B cell (primary cell): ENCODE results near the gene ACKR1. TPM values are rescaled to one million over a fixed set of nuclear protein-coding genes. Genes with fewer than 3 reads are reported as not detected.
A peak's percentile ranks its signal among the peaks of the same experiment; 100 is the strongest.

Experiments
- ATAC-seq: fragments of 200-7000 bp; cut with Tn5 transposase; one replicate; pipeline ENCODE4 v1.10.0; 2021; ENCODE audit warnings: low read depth, mild to moderate bottlenecking, moderate number of reproducible peaks, moderate library complexity
- CTCF ChIA-PET: fragments of 350-600 bp; sonication (Branson Sonifier 250); formaldehyde crosslinking; loops from one replicate; lab custom pipeline; 2021; ENCODE audit warnings: antibody characterized with exemption, inconsistent platforms; lab: Charles Lee
- POLR2A ChIA-PET: fragments of 350-600 bp; sonication (Branson Sonifier 250); formaldehyde crosslinking; loops from one replicate; lab custom pipeline; 2021; ENCODE audit warnings: antibody characterized with exemption; lab: Charles Lee
- DNase-seq: peaks from one replicate; pipeline ENCODE4 v3.0.0; 2013
- H2AFZ ChIP-seq: 2 replicates; pipeline ENCODE4 v1.6.1; 2012; ENCODE audit warnings: mild to moderate bottlenecking, low read depth, low read length; ENCODE audit not compliant: insufficient read depth, poor library complexity, severe bottlenecking
- H3K27ac ChIP-seq, 2 donors: 1 replicate in 1 of 2; 2 replicates in 1 of 2; pipeline ENCODE4 v1.5.1; 2012 to 2013; ENCODE audit warnings: low read length in 2 of 2, mild to moderate bottlenecking in 2 of 2, moderate library complexity in 1 of 2
- H3K27me3 ChIP-seq, 4 experiments: fragments of 200-600 bp in 1 of 4; sonication (generic) in 1 of 4; replicated peaks in 1 of 4; 1 replicate in 2 of 4; 2 replicates in 2 of 4; pipeline versions ENCODE4 v1.6.1 to v1.7.0; 2013 to 2016; ENCODE audit warnings: low read length in 3 of 4, mild to moderate bottlenecking in 2 of 4, mixed read lengths in 1 of 4, moderate library complexity in 1 of 4; ENCODE audit not compliant: insufficient read depth in 4 of 4, control insufficient read depth in 3 of 4; ENCODE audit errors: control extremely low read depth in 1 of 4
- H3K36me3 ChIP-seq, 2 experiments: replicated peaks in 1 of 2; 1 replicate in 1 of 2; 2 replicates in 1 of 2; pipeline versions ENCODE4 v1.6.1 to v1.7.1; 2013; ENCODE audit warnings: low read length in 1 of 2; ENCODE audit not compliant: insufficient read depth in 2 of 2, control insufficient read depth in 1 of 2; ENCODE audit errors: control extremely low read depth in 1 of 2, extremely low read depth in 1 of 2
- H3K4me1 ChIP-seq, 2 donors: fragments of 200-600 bp in 1 of 2; sonication (generic) in 1 of 2; 1 replicate in 1 of 2; 2 replicates in 1 of 2; pipeline versions ENCODE4 v1.5.1 to v1.6.1; 2013 to 2017; ENCODE audit warnings: low read length in 2 of 2; ENCODE audit not compliant: control insufficient read depth in 2 of 2, insufficient read depth in 2 of 2
- H3K4me2 ChIP-seq: replicated peaks from 2 replicates; pipeline ENCODE3; 2012; ENCODE audit warnings: mild to moderate bottlenecking, low read depth, low read length; ENCODE audit not compliant: poor library complexity, severe bottlenecking
- H3K4me3 ChIP-seq, 5 experiments: fragments of 200-600 bp in 1 of 5; sonication (generic) in 1 of 5; 1 replicate in 3 of 5; 2 replicates in 2 of 5; pipeline versions ENCODE4 v1.5.1 to v1.7.0; 2011 to 2016; ENCODE audit warnings: low read length in 4 of 5, mild to moderate bottlenecking in 4 of 5, low read depth in 2 of 5, control low read depth in 1 of 5, moderate library complexity in 1 of 5; ENCODE audit not compliant: insufficient read depth in 1 of 5; ENCODE audit errors: control extremely low read depth in 1 of 5, extremely low read depth in 1 of 5
- H3K79me2 ChIP-seq: fragments of 200-600 bp; sonication (generic); one replicate; pipeline ENCODE4 v1.6.0; 2016; ENCODE audit warnings: low read length; ENCODE audit not compliant: control insufficient read depth, insufficient read depth
- H3K9ac ChIP-seq: fragments of 200-600 bp; sonication (generic); 2 replicates; pipeline ENCODE4 v1.6.1; 2017; ENCODE audit warnings: mild to moderate bottlenecking, low read length, moderate library complexity
- H3K9me3 ChIP-seq, 3 donors: one replicate each; pipeline versions ENCODE4 v1.6.1 to v1.7.1; 2013; ENCODE audit warnings: low read length in 2 of 3; ENCODE audit not compliant: control insufficient read depth in 2 of 3, insufficient read depth in 1 of 3; ENCODE audit errors: control extremely low read depth in 1 of 3
- H4K20me1 ChIP-seq: 2 replicates; pipeline ENCODE4 v1.6.0; 2012; ENCODE audit warnings: mild to moderate bottlenecking, low read length; ENCODE audit not compliant: insufficient read depth, control insufficient read depth, poor library complexity, severe bottlenecking
- H3K27ac Mint-ChIP-seq: one replicate; pipeline ENCODE4 v1.8.0; 2021; ENCODE audit warnings: mixed read lengths
- H3K27me3 Mint-ChIP-seq: one replicate; pipeline ENCODE4 v1.8.0; 2021; ENCODE audit warnings: mixed read lengths
- H3K4me1 Mint-ChIP-seq: one replicate; pipeline ENCODE4 v1.8.0; 2021; ENCODE audit warnings: mixed read lengths
- H3K4me3 Mint-ChIP-seq: one replicate; pipeline ENCODE4 v1.8.0; 2021; ENCODE audit warnings: mixed read lengths
- H3K9me3 Mint-ChIP-seq: one replicate; pipeline ENCODE4 v1.8.0; 2022; ENCODE audit warnings: mixed read lengths; ENCODE audit not compliant: insufficient read depth
- CTCF ChIP-seq: fragments of 200-600 bp; IDR thresholded peaks from one replicate; pipeline ENCODE4 v1.8.0; 2022; ENCODE audit warnings: antibody characterized with exemption, mild to moderate bottlenecking
- EZH2 ChIP-seq: IDR thresholded peaks from 2 replicates; pipeline ENCODE4 v1.6.1; 2012; ENCODE audit warnings: borderline replicate concordance, low read depth, mild to moderate bottlenecking, moderate library complexity, low read length; ENCODE audit not compliant: insufficient read depth, poor library complexity, severe bottlenecking
- WGBS: methylation state at CpG from one replicate; pipeline ENCODE4 v1.1.5; 2013; ENCODE audit warnings: missing lambda C conversion rate; ENCODE audit not compliant: insufficient coverage; 5-methylcytosine and 5-hydroxymethylcytosine counted together
- intact Hi-C: fragments of 100-400 bp; cut with micrococcal nuclease; formaldehyde crosslinking; loops from one replicate; pipeline ENCODE4 v1.10.0; 2022
- polyA plus RNA-seq: library from polyadenylated mRNA; depleted of rRNA; stranded (reverse); fragments of >200 nt; gene quantifications from 2 replicates; pipeline ENCODE4 v1.2.3, GENCODE V29; 2012
- total RNA-seq, 2 donors: library from RNA; stranded (reverse); fragments of 120-200 nt in 1 of 2; gene quantifications; 1 replicate in 1 of 2; 2 replicates in 1 of 2; pipeline versions ENCODE4 v1.2.3 to v1.2.4, GENCODE V29; 2013 to 2022

ACKR1 gene
- total and polyA plus RNA-seq, 2 donors (not counting 1 experiment from before 2014, with no cell fraction given): 0.04 TPM; not detected in 1

- Histone ChIP-seq H3K36me3 (no peaks in the 10 kb centered on the region), H3K4me1 (peaks cover 19 to 21% of the 10 kb centered on the region in 2 donors), H3K27me3 (peaks cover 0 to 2% (median 0%) of the 10 kb centered on the region in 4 experiments), H3K9ac (peak overlapping the region; percentile 73), H3K4me3 (peak overlapping the region in 4 of 5 experiments; percentile 59 to 71 (median 64)), H3K9me3 (no peaks in the 10 kb centered on the region), H3K4me2 (peak overlapping the region; percentile 90), H3K79me2 (peaks cover 7% of the 10 kb centered on the region), H2AFZ (peak overlapping the region; percentile 87), H3K27ac (peak overlapping the region; percentile 49 to 74), H4K20me1 (no peaks in the 10 kb centered on the region)
- TF ChIP-seq EZH2 (no peak), CTCF (no peak)
- Mint-ChIP-seq H3K27me3 (peaks cover 9% of the 10 kb centered on the region), H3K4me1 (peaks cover 51% of the 10 kb centered on the region), H3K27ac (peak overlapping the region; percentile 87), H3K9me3 (no peaks in the 10 kb centered on the region), H3K4me3 (peak overlapping the region; percentile 97)
- POLR2A ChIA-PET: interaction anchor here (0.6 to 1.1 kb wide), 3 partner anchors 10 to 1080 kb away, joined by 3 to 12 read pairs (median 10); no protein-coding TSS in a partner anchor
- peak; percentile 6 for ATAC-seq
- intact Hi-C loops: loop anchor here (1.0 to 2.0 kb wide), 3 partner anchors 10 to 27 kb away; no protein-coding TSS in a partner anchor
- 23% methylated on average over 8 of the region's 14 CpGs for whole genome bisulfite sequencing
- peak; percentile 18 for DNase-seq
- CTCF ChIA-PET: interaction anchor here (0.8 to 2.4 kb wide), 7 partner anchors 9 to 27 kb away, joined by 3 to 11 read pairs (median 4); no protein-coding TSS in a partner anchor
Measured at GRCh38 chr1:159187647-159188374, 16.9 kb upstream of the ACKR1 start.
